ENCODE measurements around the gene IP6K3. TPM values are rescaled to one million over a fixed set of nuclear protein-coding genes. Genes with fewer than 3 reads are reported as not detected.

Gene IP6K3
- total RNA-seq, 1 donor from 2014 or later = not detected

DNA sequence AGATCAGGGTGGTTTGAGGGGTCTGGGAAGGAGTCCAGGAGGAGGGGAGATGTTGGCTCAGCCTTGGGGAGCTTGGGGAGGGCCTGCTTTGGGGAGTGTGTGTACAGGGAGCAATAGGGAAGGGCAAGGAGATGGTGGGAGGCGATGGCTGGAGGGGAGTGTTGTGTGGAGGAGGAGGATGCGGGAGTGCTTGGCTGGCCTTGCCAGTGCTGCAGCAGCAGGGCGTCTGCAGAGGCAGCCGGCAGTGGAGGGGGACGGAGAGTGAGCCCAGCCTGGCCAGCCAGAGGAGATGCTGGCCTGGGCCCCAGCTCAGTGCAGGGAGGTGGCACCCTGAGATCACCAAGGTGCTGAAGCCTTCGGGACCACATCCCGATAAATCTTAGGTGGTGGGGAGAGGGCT is 3.9 kb downstream of the IP6K3 start:
- Histone ChIP-seq H3K9me3 (no peaks in the 10 kb centered on the region), H3K36me3 (no peaks in the 10 kb centered on the region), H3K4me1 (no peaks in the 10 kb centered on the region), H3K4me3 (no peak overlapping the region), H3K27ac (no peak overlapping the region), H3K27me3 (no peaks in the 10 kb centered on the region)
- TF ChIP-seq, protein P1, sequence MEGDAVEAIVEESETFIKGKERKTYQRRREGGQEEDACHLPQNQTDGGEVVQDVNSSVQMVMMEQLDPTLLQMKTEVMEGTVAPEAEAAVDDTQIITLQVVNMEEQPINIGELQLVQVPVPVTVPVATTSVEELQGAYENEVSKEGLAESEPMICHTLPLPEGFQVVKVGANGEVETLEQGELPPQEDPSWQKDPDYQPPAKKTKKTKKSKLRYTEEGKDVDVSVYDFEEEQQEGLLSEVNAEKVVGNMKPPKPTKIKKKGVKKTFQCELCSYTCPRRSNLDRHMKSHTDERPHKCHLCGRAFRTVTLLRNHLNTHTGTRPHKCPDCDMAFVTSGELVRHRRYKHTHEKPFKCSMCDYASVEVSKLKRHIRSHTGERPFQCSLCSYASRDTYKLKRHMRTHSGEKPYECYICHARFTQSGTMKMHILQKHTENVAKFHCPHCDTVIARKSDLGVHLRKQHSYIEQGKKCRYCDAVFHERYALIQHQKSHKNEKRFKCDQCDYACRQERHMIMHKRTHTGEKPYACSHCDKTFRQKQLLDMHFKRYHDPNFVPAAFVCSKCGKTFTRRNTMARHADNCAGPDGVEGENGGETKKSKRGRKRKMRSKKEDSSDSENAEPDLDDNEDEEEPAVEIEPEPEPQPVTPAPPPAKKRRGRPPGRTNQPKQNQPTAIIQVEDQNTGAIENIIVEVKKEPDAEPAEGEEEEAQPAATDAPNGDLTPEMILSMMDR (IDR thresholded peaks at IDR 0.05) = no peak
- DNase-seq (ENCODE audit: low spot score in 2 of 2) = no peak
- intact Hi-C loops (cut with DNase I) = no loop called here

DNA sequence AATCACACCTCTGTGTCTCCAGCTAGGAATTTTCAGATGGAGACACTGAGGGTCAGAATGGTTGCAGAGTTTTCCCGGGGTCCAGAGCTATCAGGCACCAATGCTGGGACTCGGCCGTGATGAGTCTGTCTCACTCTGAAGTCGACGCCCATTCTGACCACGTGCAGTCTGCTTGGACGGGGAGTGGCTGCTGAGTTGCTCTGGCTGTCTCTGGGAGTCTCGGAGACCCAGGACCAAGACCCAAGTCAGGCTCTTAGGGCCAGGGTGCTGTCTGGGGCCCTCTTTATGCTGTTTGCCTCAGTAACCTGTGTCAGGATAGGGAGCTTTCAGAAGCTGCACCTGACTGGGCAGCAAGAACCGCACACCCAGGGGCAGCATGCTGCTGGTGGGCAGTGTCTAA is 4.6 kb downstream of the IP6K3 start:
- H3K27ac ChIP-seq = no peak overlapping the region
- H3K27me3 ChIP-seq = no peaks in the 10 kb centered on the region
- H3K4me1 ChIP-seq = no peaks in the 10 kb centered on the region
- no peak for DNase-seq (ENCODE audit: low spot score in 2 of 2)
- no peaks in the 10 kb centered on the region for H3K36me3 ChIP-seq
- no peaks in the 10 kb centered on the region for H3K9me3 ChIP-seq
- intact Hi-C loops (cut with DNase I) = no loop called here
- TF ChIP-seq, protein P1 (IDR thresholded peaks at IDR 0.05) = no peak
- H3K4me3 ChIP-seq = no peak overlapping the region

DNA sequence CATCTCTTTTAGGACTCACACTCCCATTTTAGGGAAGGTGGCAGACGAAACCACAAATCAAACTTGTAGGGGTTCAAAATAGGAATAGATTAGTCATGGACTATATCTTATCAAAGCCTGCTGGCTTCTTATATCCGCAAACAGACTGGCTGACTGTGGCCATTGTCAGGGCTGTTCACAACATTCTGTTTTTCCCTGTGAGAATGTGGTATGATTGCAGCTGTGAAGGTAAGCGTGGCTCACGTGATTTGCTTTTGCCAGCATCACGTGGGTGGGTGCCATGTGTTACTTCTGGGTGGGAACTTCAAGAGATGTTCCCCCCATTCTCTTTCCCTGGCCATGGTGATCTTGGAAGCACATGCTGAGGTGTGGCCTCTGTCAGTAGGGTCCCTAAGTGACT is 5.9 kb downstream of the IP6K3 start:
- no peak for DNase-seq (ENCODE audit: low spot score in 2 of 2)
- H3K4me3 ChIP-seq = no peak overlapping the region
- H3K27me3 ChIP-seq = no peaks in the 10 kb centered on the region
- TF ChIP-seq, protein P1 (IDR thresholded peaks at IDR 0.05) = no peak
- no peaks in the 10 kb centered on the region for H3K36me3 ChIP-seq
- intact Hi-C loops (cut with DNase I) = no loop called here
- H3K27ac ChIP-seq = no peak overlapping the region
- H3K4me1 ChIP-seq = no peaks in the 10 kb centered on the region
- H3K9me3 ChIP-seq = no peaks in the 10 kb centered on the region

DNA sequence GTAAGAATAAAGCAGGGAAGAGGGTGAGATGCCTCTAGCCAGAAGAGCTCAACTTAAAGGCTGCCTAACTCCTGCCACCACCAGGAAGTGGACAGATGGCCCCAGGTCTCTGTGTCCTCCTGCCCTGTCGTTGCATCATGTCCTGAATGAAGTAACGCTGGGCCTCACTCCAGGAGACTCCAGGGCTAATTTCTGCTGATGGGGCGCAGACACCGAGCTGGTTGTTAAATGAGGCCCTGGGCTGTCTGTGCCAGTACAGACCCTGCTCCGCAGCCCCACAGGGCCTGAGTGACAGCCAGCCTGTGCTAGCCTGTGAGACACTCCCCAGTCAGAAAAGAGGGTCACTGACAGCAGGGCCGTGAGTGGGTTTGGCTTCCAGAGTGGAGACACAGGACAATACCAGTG is 6.5 kb downstream of the IP6K3 start:
- TF ChIP-seq, protein P1 (IDR thresholded peaks at IDR 0.05) = no peak
- DNase-seq (ENCODE audit: low spot score in 2 of 2) = no peak
- Histone ChIP-seq H3K4me3 (no peak overlapping the region), H3K27ac (no peak overlapping the region), H3K9me3 (no peaks in the 10 kb centered on the region), H3K4me1 (no peaks in the 10 kb centered on the region), H3K27me3 (no peaks in the 10 kb centered on the region), H3K36me3 (no peaks in the 10 kb centered on the region)
- intact Hi-C loops (cut with DNase I) = no loop called here

DNA sequence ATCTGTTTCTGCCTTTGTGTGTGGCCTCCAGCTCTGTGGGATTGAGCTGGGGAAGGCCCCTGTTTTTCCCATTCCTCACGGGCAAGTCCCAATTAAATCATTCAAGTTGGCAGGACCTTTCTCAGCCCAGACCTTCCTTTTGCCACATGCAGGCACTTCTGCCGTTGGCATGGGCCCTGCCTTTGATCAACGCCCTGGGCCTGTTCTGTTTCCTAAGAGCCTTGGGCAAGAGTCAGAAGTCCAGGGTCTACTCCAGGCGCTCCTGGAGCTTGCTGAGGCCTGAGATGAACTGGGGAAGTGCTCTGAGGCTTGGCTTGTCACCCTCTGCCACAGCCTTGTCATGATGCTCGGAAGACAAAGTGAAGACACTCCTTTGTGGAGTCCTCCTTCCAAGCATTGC is 7.1 kb downstream of the IP6K3 start:
- Histone ChIP-seq H3K9me3 (no peaks in the 10 kb centered on the region), H3K4me3 (no peak overlapping the region), H3K27ac (no peak overlapping the region), H3K4me1 (no peaks in the 10 kb centered on the region), H3K27me3 (no peaks in the 10 kb centered on the region), H3K36me3 (no peaks in the 10 kb centered on the region)
- no peak for DNase-seq (ENCODE audit: low spot score in 2 of 2)
- intact Hi-C loops (cut with DNase I) = no loop called here
- TF ChIP-seq, protein P1 (IDR thresholded peaks at IDR 0.05) = no peak

DNA sequence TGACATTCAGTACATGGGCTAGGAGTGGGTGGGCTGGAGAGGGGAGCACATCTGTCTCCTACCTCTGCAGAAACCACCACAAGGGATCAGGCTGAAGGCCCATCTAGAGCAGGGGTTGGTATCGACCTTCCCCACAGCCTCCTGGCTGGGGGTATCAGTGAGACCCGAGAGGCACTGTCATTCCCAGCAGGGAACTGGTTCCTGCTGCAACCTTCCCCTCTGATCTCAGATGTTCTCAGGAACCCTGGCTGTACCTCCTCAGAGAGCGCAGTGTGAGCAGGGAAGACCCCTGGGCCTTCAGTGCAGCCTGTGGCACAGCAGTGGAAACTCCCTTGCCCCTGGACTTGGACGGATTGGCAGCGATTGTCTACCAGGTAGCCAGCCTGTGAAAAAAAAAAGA is 7.8 kb downstream of the IP6K3 start:
- Histone ChIP-seq H3K27ac (no peak overlapping the region), H3K27me3 (no peaks in the 10 kb centered on the region), H3K4me1 (no peaks in the 10 kb centered on the region), H3K9me3 (no peaks in the 10 kb centered on the region), H3K36me3 (no peaks in the 10 kb centered on the region), H3K4me3 (no peak overlapping the region)
- DNase-seq (ENCODE audit: low spot score in 2 of 2) = no peak
- intact Hi-C loops (cut with DNase I) = no loop called here
- TF ChIP-seq, protein P1 (IDR thresholded peaks at IDR 0.05) = no peak
